C4-2B (cell line): Measurements from ENCODE around the gene SZRD1.

Experiments used
- ZFX ChIP-seq: fragments of 450-650 bp; IDR thresholded peaks from 2 replicates; pipeline ENCODE4 v1.6.1; 2017
- TF ChIP-seq, protein P1 (sequence below): fragments of 450-650 bp; conservative IDR thresholded peaks from 2 replicates; pipeline ENCODE4 v1.5.1; 2017; ENCODE audit warnings: mild to moderate bottlenecking

DNA sequence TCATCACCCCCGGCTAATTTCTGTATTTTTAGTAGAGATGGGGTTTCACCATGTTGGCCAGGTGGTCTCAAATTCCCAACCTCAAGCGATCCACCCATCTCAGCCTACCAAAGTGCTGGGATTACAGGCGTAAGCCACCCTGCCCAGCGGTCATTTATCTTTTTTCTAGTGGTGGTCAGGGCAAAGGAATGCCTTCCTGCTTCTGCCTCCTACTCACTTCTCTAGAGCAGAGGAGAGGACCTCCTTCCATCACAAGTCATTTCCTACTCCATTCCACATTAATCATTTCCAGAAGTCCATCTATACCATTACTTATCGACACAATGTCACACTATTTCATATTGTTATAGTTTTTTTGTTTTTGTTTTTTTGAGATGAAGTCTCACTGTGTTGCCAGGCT, 28.1 kb upstream of the SZRD1 start:
- TF ChIP-seq, protein P1, sequence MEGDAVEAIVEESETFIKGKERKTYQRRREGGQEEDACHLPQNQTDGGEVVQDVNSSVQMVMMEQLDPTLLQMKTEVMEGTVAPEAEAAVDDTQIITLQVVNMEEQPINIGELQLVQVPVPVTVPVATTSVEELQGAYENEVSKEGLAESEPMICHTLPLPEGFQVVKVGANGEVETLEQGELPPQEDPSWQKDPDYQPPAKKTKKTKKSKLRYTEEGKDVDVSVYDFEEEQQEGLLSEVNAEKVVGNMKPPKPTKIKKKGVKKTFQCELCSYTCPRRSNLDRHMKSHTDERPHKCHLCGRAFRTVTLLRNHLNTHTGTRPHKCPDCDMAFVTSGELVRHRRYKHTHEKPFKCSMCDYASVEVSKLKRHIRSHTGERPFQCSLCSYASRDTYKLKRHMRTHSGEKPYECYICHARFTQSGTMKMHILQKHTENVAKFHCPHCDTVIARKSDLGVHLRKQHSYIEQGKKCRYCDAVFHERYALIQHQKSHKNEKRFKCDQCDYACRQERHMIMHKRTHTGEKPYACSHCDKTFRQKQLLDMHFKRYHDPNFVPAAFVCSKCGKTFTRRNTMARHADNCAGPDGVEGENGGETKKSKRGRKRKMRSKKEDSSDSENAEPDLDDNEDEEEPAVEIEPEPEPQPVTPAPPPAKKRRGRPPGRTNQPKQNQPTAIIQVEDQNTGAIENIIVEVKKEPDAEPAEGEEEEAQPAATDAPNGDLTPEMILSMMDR = no peak
- no peak for TF ChIP-seq ZFX
